HepG2 (cell line): ENCODE measurements around the gene PFN1. TPM values are rescaled to one million over a fixed set of nuclear protein-coding genes. Genes with fewer than 3 reads are reported as not detected.

Source experiments
- ATF4 ChIP-seq, 2 experiments: fragments of 450-650 bp in 1 of 2; sonication (generic) in 1 of 2; formaldehyde crosslinking; IDR thresholded peaks; 2 replicates each; pipeline versions ENCODE4 v1.5.0 to v1.8.0; 2020 to 2022; ENCODE audit warnings: mild to moderate bottlenecking in 1 of 2, missing genetic modification reagents in 1 of 2
- CENPBD1 ChIP-seq: sonication (generic); formaldehyde crosslinking; IDR thresholded peaks from 2 replicates; pipeline ENCODE4 v1.8.0; 2022; ENCODE audit warnings: missing genetic modification reagents, low read depth, mild to moderate bottlenecking, borderline replicate concordance
- EP300 ChIP-seq, 3 experiments: sonication (generic) in 1 of 3; formaldehyde crosslinking in 1 of 3; IDR thresholded peaks; 2 replicates each; pipeline versions ENCODE4 v1.5.1 to v1.6.1; 2011 to 2020; ENCODE audit warnings: low read depth in 2 of 3, low read length in 2 of 3, borderline replicate concordance in 1 of 3, improper control_type of control experiment in 1 of 3, mild to moderate bottlenecking in 1 of 3, missing genetic modification reagents in 1 of 3, moderate library complexity in 1 of 3
- FOSL1 ChIP-seq: sonication (generic); formaldehyde crosslinking; IDR thresholded peaks from 2 replicates; pipeline ENCODE4 v1.9.0; 2021; ENCODE audit warnings: missing genetic modification reagents, borderline replicate concordance
- FOXK1 ChIP-seq: sonication (generic); formaldehyde crosslinking; IDR thresholded peaks from 2 replicates; pipeline ENCODE4 v1.4.0; 2020; ENCODE audit warnings: low read depth, missing genetic modification reagents, borderline replicate concordance
- JUND ChIP-seq: sonication (generic); formaldehyde crosslinking; IDR thresholded peaks from 2 replicates; pipeline ENCODE4 v1.8.0; 2022; ENCODE audit warnings: mild to moderate bottlenecking, missing genetic modification reagents
- NCOA1 ChIP-seq: sonication (generic); formaldehyde crosslinking; IDR thresholded peaks from 2 replicates; pipeline ENCODE4 v1.9.0; 2021; ENCODE audit warnings: missing genetic modification reagents
- ZFP36L2 ChIP-seq: sonication (generic); formaldehyde crosslinking; IDR thresholded peaks from 2 replicates; pipeline ENCODE4 v1.4.0; 2020; ENCODE audit warnings: missing genetic modification reagents
- ZFP90 ChIP-seq: sonication (generic); formaldehyde crosslinking; IDR thresholded peaks from 2 replicates; pipeline ENCODE4 v1.8.0; 2022; ENCODE audit warnings: missing genetic modification reagents, mild to moderate bottlenecking, inconsistent platforms, borderline replicate concordance
- ZNF230 ChIP-seq: sonication (generic); formaldehyde crosslinking; IDR thresholded peaks from 2 replicates; pipeline ENCODE4 v1.4.0; 2020; ENCODE audit warnings: mild to moderate bottlenecking, missing genetic modification reagents
- ZNF441 ChIP-seq: sonication (generic); formaldehyde crosslinking; IDR thresholded peaks from 2 replicates; pipeline ENCODE4 v1.7.0; 2021; ENCODE audit warnings: missing genetic modification reagents, borderline replicate concordance
- ZNF879 ChIP-seq: sonication (generic); formaldehyde crosslinking; IDR thresholded peaks from 2 replicates; pipeline ENCODE4 v1.8.1; 2023; ENCODE audit warnings: missing genetic modification reagents
- polyA plus RNA-seq, 8 experiments: library from polyadenylated mRNA; depleted of rRNA in 3 of 8; stranded (reverse) in 7 of 8; unstranded in 1 of 8; fragments of >200 nt; fragmentation: Illumina TruSeq in 4 of 8; extraction: Trizol in 4 of 8; gene quantifications; 2 replicates each; pipeline versions ENCODE4 v1.2.1 to v1.2.3, GENCODE V29; 2011 to 2016; ENCODE audit warnings: low read depth in 4 of 8, missing spikeins in 1 of 8, mixed read lengths in 1 of 8; ENCODE audit not compliant: insufficient read depth in 1 of 8
- total RNA-seq, 5 experiments: library from RNA; depleted of rRNA; stranded (reverse); fragments of >200 nt; fragmentation: Illumina TruSeq; extraction: Trizol; gene quantifications; 2 replicates each; pipeline ENCODE4 v1.2.3, GENCODE V29; 2016; ENCODE audit warnings: low read depth in 1 of 5
- TF ChIP-seq, protein P1 (sequence below): sonication (generic); formaldehyde crosslinking; IDR thresholded peaks from 2 replicates; pipeline ENCODE4 v1.5.0; 2020; ENCODE audit warnings: mild to moderate bottlenecking, missing genetic modification reagents, moderate library complexity
- TF ChIP-seq, protein P2 (sequence below): sonication (generic); formaldehyde crosslinking; IDR thresholded peaks from 2 replicates; pipeline ENCODE4 v1.5.0; 2020; ENCODE audit warnings: mild to moderate bottlenecking, missing genetic modification reagents
- TF ChIP-seq, protein P3 (sequence below), 2 experiments: sonication (generic) in 1 of 2; formaldehyde crosslinking in 1 of 2; IDR thresholded peaks; 2 replicates each; pipeline versions ENCODE4 v1.5.1 to v1.6.1; 2011 to 2020; ENCODE audit warnings: borderline replicate concordance in 1 of 2, low read depth in 1 of 2, low read length in 1 of 2, mild to moderate bottlenecking in 1 of 2, missing genetic modification reagents in 1 of 2, moderate library complexity in 1 of 2
- TF ChIP-seq, protein P4 (sequence below): sonication (generic); formaldehyde crosslinking; IDR thresholded peaks from 2 replicates; pipeline ENCODE4 v1.8.1; 2023; ENCODE audit warnings: mild to moderate bottlenecking, missing genetic modification reagents
- TF ChIP-seq, protein P5 (sequence below): IDR thresholded peaks from 2 replicates; pipeline ENCODE4 v1.6.1; 2018; ENCODE audit warnings: missing genetic modification reagents, mild to moderate bottlenecking, missing compliant biosample characterization

Gene PFN1
- total and polyA plus RNA-seq, 2 of the 13 experiments (the other 11 are each of a cell fraction or from before 2014, with no cell fraction given): 494 to 613 TPM

GRCh38 chr17:4945176-4945943 is 3.0 kb downstream of the PFN1 start (continued):
- TF ChIP-seq ZFP36L2 (CRISPR knock-in tag) (no peak), EP300 (IDR thresholded peaks at IDR 0.05; ENCODE audit: low read depth in 2 of 2, low read length in 2 of 2) (no peak), EP300 (CRISPR knock-in tag; IDR thresholded peaks at IDR 0.05; ENCODE audit: borderline replicate concordance) (no peak), ZNF879 (CRISPR knock-in tag) (no peak), ZFP90 (CRISPR knock-in tag) (no peak), ZNF230 (CRISPR knock-in tag) (no peak), NCOA1 (no peak), ATF4 (CRISPR knock-in tag; IDR thresholded peaks at IDR 0.05) (peak in 1 of 2 experiments; percentile 38; a peak in 1 of 4 replicates), FOXK1 (CRISPR knock-in tag) (no peak), ZNF441 (CRISPR knock-in tag) (no peak), JUND (CRISPR knock-in tag) (peak; percentile 73; the same call in 1 of the 2 replicates), CENPBD1 (no peak), FOSL1 (CRISPR knock-in tag) (peak; percentile 71)
- TF ChIP-seq, protein P1, sequence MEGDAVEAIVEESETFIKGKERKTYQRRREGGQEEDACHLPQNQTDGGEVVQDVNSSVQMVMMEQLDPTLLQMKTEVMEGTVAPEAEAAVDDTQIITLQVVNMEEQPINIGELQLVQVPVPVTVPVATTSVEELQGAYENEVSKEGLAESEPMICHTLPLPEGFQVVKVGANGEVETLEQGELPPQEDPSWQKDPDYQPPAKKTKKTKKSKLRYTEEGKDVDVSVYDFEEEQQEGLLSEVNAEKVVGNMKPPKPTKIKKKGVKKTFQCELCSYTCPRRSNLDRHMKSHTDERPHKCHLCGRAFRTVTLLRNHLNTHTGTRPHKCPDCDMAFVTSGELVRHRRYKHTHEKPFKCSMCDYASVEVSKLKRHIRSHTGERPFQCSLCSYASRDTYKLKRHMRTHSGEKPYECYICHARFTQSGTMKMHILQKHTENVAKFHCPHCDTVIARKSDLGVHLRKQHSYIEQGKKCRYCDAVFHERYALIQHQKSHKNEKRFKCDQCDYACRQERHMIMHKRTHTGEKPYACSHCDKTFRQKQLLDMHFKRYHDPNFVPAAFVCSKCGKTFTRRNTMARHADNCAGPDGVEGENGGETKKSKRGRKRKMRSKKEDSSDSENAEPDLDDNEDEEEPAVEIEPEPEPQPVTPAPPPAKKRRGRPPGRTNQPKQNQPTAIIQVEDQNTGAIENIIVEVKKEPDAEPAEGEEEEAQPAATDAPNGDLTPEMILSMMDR (CRISPR knock-in tag): 0 out of 2 replicates have a peak, but pooled peaks have one; percentile 5
- TF ChIP-seq, protein P2, sequence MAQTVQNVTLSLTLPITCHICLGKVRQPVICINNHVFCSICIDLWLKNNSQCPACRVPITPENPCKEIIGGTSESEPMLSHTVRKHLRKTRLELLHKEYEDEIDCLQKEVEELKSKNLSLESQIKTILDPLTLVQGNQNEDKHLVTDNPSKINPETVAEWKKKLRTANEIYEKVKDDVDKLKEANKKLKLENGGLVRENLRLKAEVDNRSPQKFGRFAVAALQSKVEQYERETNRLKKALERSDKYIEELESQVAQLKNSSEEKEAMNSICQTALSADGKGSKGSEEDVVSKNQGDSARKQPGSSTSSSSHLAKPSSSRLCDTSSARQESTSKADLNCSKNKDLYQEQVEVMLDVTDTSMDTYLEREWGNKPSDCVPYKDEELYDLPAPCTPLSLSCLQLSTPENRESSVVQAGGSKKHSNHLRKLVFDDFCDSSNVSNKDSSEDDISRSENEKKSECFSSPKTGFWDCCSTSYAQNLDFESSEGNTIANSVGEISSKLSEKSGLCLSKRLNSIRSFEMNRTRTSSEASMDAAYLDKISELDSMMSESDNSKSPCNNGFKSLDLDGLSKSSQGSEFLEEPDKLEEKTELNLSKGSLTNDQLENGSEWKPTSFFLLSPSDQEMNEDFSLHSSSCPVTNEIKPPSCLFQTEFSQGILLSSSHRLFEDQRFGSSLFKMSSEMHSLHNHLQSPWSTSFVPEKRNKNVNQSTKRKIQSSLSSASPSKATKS: no peak
- TF ChIP-seq, protein P3, sequence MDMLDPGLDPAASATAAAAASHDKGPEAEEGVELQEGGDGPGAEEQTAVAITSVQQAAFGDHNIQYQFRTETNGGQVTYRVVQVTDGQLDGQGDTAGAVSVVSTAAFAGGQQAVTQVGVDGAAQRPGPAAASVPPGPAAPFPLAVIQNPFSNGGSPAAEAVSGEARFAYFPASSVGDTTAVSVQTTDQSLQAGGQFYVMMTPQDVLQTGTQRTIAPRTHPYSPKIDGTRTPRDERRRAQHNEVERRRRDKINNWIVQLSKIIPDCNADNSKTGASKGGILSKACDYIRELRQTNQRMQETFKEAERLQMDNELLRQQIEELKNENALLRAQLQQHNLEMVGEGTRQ (IDR thresholded peaks at IDR 0.05; ENCODE audit: low read depth, low read length): no peak
- TF ChIP-seq, protein P3 (CRISPR knock-in tag; IDR thresholded peaks at IDR 0.05; ENCODE audit: borderline replicate concordance): no peak
- TF ChIP-seq, protein P4, sequence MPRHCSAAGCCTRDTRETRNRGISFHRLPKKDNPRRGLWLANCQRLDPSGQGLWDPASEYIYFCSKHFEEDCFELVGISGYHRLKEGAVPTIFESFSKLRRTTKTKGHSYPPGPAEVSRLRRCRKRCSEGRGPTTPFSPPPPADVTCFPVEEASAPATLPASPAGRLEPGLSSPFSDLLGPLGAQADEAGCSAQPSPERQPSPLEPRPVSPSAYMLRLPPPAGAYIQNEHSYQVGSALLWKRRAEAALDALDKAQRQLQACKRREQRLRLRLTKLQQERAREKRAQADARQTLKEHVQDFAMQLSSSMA (CRISPR knock-in tag): no peak
- TF ChIP-seq, protein P5, sequence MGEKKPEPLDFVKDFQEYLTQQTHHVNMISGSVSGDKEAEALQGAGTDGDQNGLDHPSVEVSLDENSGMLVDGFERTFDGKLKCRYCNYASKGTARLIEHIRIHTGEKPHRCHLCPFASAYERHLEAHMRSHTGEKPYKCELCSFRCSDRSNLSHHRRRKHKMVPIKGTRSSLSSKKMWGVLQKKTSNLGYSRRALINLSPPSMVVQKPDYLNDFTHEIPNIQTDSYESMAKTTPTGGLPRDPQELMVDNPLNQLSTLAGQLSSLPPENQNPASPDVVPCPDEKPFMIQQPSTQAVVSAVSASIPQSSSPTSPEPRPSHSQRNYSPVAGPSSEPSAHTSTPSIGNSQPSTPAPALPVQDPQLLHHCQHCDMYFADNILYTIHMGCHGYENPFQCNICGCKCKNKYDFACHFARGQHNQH (CRISPR knock-in tag): 0 out of 2 replicates have a peak, but pooled peaks have one; percentile 22
